NB4 (cell line): ENCODE data around the gene TEX2.

Source experiments
- POLR2A ChIP-seq: IDR thresholded peaks from 2 replicates; pipeline ENCODE4 v1.6.1; 2011; ENCODE audit warnings: mild to moderate bottlenecking; ENCODE audit not compliant: insufficient read length; ENCODE audit errors: extremely low read depth
- TF ChIP-seq, protein P1 (sequence below): IDR thresholded peaks from one replicate; pipeline ENCODE4 v1.5.1; 2012; ENCODE audit warnings: low read depth, low read length

DNA sequence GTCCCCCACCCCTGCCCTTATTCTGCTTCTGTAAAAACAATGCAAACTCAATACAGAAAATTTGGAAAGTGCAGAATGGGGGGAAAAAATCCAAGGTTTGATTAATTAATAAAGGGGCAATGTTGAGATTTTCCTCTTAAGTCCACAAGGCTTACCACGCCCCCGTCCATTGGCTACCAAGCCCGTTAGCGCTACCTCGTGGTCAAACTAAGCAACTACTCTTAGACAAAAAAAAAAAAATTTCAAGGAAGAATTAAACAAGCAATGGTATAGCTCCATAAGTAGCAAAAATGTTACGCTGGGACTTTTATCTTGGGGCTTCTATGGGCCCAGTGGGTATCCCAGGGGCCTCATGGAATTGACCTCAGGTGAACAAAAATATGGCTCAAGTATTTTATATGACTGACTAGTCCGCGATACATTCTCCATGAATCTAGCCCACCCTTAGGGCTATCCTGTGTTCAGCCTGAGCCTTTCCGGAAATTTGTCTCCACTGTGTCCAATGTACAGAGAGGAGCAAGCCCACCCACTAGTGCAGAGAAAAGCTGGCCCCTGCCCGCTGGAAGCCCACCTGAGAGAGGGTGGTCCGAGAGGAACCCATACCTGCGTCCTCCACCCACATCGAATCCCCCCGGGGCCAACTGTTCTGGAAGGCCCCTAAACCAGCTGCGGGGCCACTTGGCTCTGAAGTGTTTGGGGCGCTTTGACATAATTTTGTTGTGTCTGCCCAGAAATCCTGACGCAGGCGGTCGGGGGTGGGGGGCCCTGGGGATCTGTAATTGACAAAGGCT lies 19.1 kb upstream of the TEX2 start:
- TF ChIP-seq, protein P1, sequence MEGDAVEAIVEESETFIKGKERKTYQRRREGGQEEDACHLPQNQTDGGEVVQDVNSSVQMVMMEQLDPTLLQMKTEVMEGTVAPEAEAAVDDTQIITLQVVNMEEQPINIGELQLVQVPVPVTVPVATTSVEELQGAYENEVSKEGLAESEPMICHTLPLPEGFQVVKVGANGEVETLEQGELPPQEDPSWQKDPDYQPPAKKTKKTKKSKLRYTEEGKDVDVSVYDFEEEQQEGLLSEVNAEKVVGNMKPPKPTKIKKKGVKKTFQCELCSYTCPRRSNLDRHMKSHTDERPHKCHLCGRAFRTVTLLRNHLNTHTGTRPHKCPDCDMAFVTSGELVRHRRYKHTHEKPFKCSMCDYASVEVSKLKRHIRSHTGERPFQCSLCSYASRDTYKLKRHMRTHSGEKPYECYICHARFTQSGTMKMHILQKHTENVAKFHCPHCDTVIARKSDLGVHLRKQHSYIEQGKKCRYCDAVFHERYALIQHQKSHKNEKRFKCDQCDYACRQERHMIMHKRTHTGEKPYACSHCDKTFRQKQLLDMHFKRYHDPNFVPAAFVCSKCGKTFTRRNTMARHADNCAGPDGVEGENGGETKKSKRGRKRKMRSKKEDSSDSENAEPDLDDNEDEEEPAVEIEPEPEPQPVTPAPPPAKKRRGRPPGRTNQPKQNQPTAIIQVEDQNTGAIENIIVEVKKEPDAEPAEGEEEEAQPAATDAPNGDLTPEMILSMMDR, result peak; percentile 66
- no peak for TF ChIP-seq POLR2A
